Caco-2 (cell line): Measurements from ENCODE around the gene ZBTB17. TPM values are rescaled to one million over a fixed set of nuclear protein-coding genes. Genes with fewer than 3 reads are reported as not detected.

Experiments
- BruUV-seq: library from RNA; stranded (reverse); fragments of 400-500 nt; replicated peaks from 2 replicates; lab custom pipeline; 2021; lab: Mats Ljungman, UMichigan
- CTCF ChIA-PET: fragments of 300-600 bp; sonication (Branson Sonifier 250); formaldehyde crosslinking; loops from one replicate; lab custom pipeline; 2022; ENCODE audit warnings: antibody characterized with exemption; lab: Charles Lee
- POLR2A ChIA-PET: fragments of 300-600 bp; sonication (Branson Sonifier 250); formaldehyde crosslinking; loops from one replicate; lab custom pipeline; 2022; ENCODE audit warnings: antibody characterized with exemption; lab: Charles Lee
- DNase-seq, 2 experiments: peaks; one replicate each; pipeline versions ENCODE4 v3.0.0 to v3.0.0-alpha.2; 2020 to 2022
- H3K27me3 ChIP-seq: replicated peaks from 2 replicates; pipeline ENCODE4 v1.6.0; 2011; ENCODE audit warnings: low read length; ENCODE audit not compliant: control insufficient read depth, insufficient read depth
- H3K36me3 ChIP-seq: 2 replicates; pipeline ENCODE4 v1.5.1; 2011; ENCODE audit warnings: low read length; ENCODE audit not compliant: control insufficient read depth, insufficient read depth
- H3K4me1 ChIP-seq: fragments of 250-450 bp; sonication (Bioruptor Pico); 2 replicates; pipeline ENCODE4 v1.5.1; 2020; ENCODE audit warnings: mild to moderate bottlenecking
- H3K4me3 ChIP-seq: 2 replicates; pipeline ENCODE4 v1.5.1; 2011; ENCODE audit warnings: low read depth, mild to moderate bottlenecking, control low read depth, low read length
- H3K9me3 ChIP-seq: fragments of 250-450 bp; sonication (Bioruptor Pico); 2 replicates; pipeline ENCODE4 v1.5.1; 2020; ENCODE audit warnings: mild to moderate bottlenecking, moderate library complexity
- H3K27ac Mint-ChIP-seq: one replicate; pipeline ENCODE4 v1.8.0; 2022; ENCODE audit warnings: mixed read lengths; ENCODE audit not compliant: unreplicated experiment
- H3K27me3 Mint-ChIP-seq: one replicate; pipeline ENCODE4 v1.8.0; 2022; ENCODE audit warnings: mixed read lengths; ENCODE audit not compliant: insufficient read depth, unreplicated experiment
- H3K36me3 Mint-ChIP-seq: one replicate; pipeline ENCODE4 v1.8.0; 2022; ENCODE audit warnings: mild to moderate bottlenecking, mixed read lengths; ENCODE audit not compliant: insufficient read depth, unreplicated experiment
- H3K4me1 Mint-ChIP-seq: one replicate; pipeline ENCODE4 v1.8.0; 2022; ENCODE audit warnings: low read depth, mixed read lengths; ENCODE audit not compliant: unreplicated experiment
- H3K4me3 Mint-ChIP-seq: one replicate; pipeline ENCODE4 v1.8.0; 2022; ENCODE audit warnings: mild to moderate bottlenecking, moderate library complexity, mixed read lengths; ENCODE audit not compliant: unreplicated experiment
- H3K9me3 Mint-ChIP-seq: one replicate; pipeline ENCODE4 v1.8.0; 2022; ENCODE audit warnings: mixed read lengths; ENCODE audit not compliant: unreplicated experiment
- intact Hi-C: fragments of 100-400 bp; cut with micrococcal nuclease; formaldehyde crosslinking; loops from one replicate; pipeline ENCODE4 v1.10.0; 2022; ENCODE audit not compliant: unreplicated experiment
- total RNA-seq: library from RNA; stranded (reverse); gene quantifications from 2 replicates; pipeline ENCODE4 v1.2.3, GENCODE V29; 2022
- TF ChIP-seq, protein P1 (sequence below), 2 experiments: fragments of 200-600 bp in 1 of 2; IDR thresholded peaks; 1 replicate in 1 of 2; 2 replicates in 1 of 2; pipeline versions ENCODE4 v1.5.1 to v1.8.0; 2011 to 2022; ENCODE audit warnings: antibody characterized with exemption in 1 of 2, control low read depth in 1 of 2, inconsistent platforms in 1 of 2, low read depth in 1 of 2, low read length in 1 of 2, mild to moderate bottlenecking in 1 of 2, moderate library complexity in 1 of 2; ENCODE audit not compliant: insufficient read depth in 1 of 2, severe bottlenecking in 1 of 2, unreplicated experiment in 1 of 2

ZBTB17 gene
- total RNA-seq, 1 experiment from 2014 or later, result 23.5 TPM

DNA sequence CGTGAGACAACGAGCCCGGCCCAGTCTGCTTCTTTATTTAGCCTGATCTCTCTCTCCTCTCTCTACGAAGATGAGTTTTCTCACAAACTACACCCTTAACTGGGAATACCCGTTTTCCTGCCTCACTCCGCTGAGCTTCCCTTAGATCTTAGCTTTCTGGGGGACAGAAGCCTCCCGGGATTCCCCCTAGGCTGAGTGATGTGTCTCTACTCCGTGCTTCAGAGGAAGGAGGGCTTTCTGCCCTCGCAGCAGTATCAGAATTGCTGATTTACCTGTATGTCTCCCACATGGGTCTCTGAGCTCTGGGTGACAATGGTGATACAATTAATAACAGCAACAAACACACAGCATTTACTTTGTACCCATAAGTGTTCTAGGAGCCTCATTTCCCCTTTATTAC lies 1.0 kb downstream of the ZBTB17 start:
- Histone ChIP-seq H3K4me1 (0 out of 2 replicates have a peak, but pooled peaks cover 4% of the 10 kb centered on the region), H3K27me3 (no peaks in the 10 kb centered on the region), H3K36me3 (no peaks in the 10 kb centered on the region; the same call in 1 of the 2 replicates), H3K4me3 (peak overlapping the region; percentile 82), H3K9me3 (peaks cover 4% of the 10 kb centered on the region; the same call in 1 of the 2 replicates)
- Mint-ChIP-seq H3K4me1 (no peaks in the 10 kb centered on the region), H3K36me3 (peaks cover 12% of the 10 kb centered on the region), H3K27me3 (no peaks in the 10 kb centered on the region), H3K4me3 (peak overlapping the region; percentile 81), H3K27ac (no peak overlapping the region), H3K9me3 (no peaks in the 10 kb centered on the region)
- intact Hi-C loops, result no loop called here
- CTCF ChIA-PET, result interaction anchor here (0.7 to 1.5 kb wide), 4 partner anchors 11 to 184 kb away, joined by 3 to 4 read pairs (median 4); no protein-coding TSS in a partner anchor
- BruUV-seq, result TSS peak; percentile 44
- POLR2A ChIA-PET, result interaction anchor here (1.7 kb wide), 1 partner anchor 140 kb away, joined by 3 read pairs; no protein-coding TSS in a partner anchor
- no peak for DNase-seq
- TF ChIP-seq, protein P1, sequence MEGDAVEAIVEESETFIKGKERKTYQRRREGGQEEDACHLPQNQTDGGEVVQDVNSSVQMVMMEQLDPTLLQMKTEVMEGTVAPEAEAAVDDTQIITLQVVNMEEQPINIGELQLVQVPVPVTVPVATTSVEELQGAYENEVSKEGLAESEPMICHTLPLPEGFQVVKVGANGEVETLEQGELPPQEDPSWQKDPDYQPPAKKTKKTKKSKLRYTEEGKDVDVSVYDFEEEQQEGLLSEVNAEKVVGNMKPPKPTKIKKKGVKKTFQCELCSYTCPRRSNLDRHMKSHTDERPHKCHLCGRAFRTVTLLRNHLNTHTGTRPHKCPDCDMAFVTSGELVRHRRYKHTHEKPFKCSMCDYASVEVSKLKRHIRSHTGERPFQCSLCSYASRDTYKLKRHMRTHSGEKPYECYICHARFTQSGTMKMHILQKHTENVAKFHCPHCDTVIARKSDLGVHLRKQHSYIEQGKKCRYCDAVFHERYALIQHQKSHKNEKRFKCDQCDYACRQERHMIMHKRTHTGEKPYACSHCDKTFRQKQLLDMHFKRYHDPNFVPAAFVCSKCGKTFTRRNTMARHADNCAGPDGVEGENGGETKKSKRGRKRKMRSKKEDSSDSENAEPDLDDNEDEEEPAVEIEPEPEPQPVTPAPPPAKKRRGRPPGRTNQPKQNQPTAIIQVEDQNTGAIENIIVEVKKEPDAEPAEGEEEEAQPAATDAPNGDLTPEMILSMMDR (IDR thresholded peaks at IDR 0.05; ENCODE audit: insufficient read depth in 1 of 2, low read depth in 1 of 2, low read length in 1 of 2, severe bottlenecking in 1 of 2, unreplicated experiment in 1 of 2), result no peak

DNA sequence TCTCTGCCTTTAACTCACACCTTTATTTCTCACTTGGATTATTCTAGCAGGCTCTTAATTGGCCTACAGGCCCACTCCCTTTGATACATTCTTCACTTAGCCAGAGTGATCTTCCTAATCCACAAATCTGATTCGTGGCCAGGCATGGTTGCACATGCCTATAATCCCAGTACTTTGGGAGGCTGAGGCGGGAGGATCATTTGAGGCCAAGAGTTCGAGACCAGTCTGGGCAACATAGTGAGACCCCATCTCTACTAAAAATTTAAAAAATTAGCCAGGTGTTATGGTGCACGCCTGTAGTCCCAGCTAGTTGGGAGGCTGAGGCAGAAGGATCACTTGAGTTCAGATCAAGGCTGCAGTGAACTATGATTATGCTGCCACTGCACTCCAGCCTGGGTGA lies 2.1 kb downstream of the ZBTB17 start:
- no peaks in the 10 kb centered on the region for H3K27me3 Mint-ChIP-seq
- Histone ChIP-seq H3K27me3 (no peaks in the 10 kb centered on the region), H3K4me1 (0 out of 2 replicates have a peak, but pooled peaks cover 4% of the 10 kb centered on the region), H3K36me3 (no peaks in the 10 kb centered on the region; the same call in 1 of the 2 replicates), H3K9me3 (no peaks in the 10 kb centered on the region), H3K4me3 (no peak overlapping the region)
- CTCF ChIA-PET, result no interaction called here
- no peaks in the 10 kb centered on the region for H3K9me3 Mint-ChIP-seq
- H3K4me1 Mint-ChIP-seq, result no peaks in the 10 kb centered on the region
- POLR2A ChIA-PET, result no interaction called here
- H3K36me3 Mint-ChIP-seq, result peaks cover 12% of the 10 kb centered on the region
- TF ChIP-seq, protein P1 (IDR thresholded peaks at IDR 0.05; ENCODE audit: insufficient read depth in 1 of 2, low read depth in 1 of 2, low read length in 1 of 2, severe bottlenecking in 1 of 2, unreplicated experiment in 1 of 2), result no peak
- intact Hi-C loops, result no loop called here
- DNase-seq, result no peak
- no peak overlapping the region for H3K4me3 Mint-ChIP-seq
- no peak overlapping the region for H3K27ac Mint-ChIP-seq
- no TSS peak for BruUV-seq

DNA sequence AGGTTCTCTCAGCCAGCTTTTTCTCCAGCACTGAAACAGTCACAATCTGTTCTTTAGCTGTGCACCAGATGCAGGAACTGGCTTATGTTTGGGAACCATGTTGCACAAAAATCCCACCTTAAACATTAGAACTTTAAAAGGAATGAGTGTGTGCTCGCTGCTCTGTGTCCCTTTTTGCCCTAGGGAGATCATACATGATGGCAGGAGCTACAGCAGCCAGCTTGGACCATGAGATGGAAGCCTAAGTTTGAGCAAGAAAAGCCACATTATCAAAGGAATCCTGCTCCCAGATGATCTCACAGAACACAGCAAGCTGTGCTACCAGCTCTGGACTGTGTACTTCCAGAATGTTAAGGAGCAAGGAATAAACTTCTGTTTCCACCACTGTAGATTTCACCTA lies 3.5 kb downstream of the ZBTB17 start:
- POLR2A ChIA-PET, result no interaction called here
- H3K27me3 Mint-ChIP-seq, result no peaks in the 10 kb centered on the region
- 0 out of 2 replicates have a peak, but pooled peaks cover 4% of the 10 kb centered on the region for H3K4me1 ChIP-seq
- H3K4me3 ChIP-seq, result no peak overlapping the region
- H3K9me3 Mint-ChIP-seq, result no peaks in the 10 kb centered on the region
- no peaks in the 10 kb centered on the region for H3K27me3 ChIP-seq
- CTCF ChIA-PET, result no interaction called here
- H3K9me3 ChIP-seq, result no peaks in the 10 kb centered on the region
- DNase-seq, result no peak
- no TSS peak for BruUV-seq
- H3K4me1 Mint-ChIP-seq, result no peaks in the 10 kb centered on the region
- peaks cover 23% of the 10 kb centered on the region for H3K36me3 Mint-ChIP-seq
- no peak overlapping the region for H3K27ac Mint-ChIP-seq
- TF ChIP-seq, protein P1 (IDR thresholded peaks at IDR 0.05; ENCODE audit: insufficient read depth in 1 of 2, low read depth in 1 of 2, low read length in 1 of 2, severe bottlenecking in 1 of 2, unreplicated experiment in 1 of 2), result no peak
- H3K4me3 Mint-ChIP-seq, result no peak overlapping the region
- intact Hi-C loops, result no loop called here
- H3K36me3 ChIP-seq, result no peaks in the 10 kb centered on the region; the same call in 1 of the 2 replicates
